GM18907 (cell line): Measurements from ENCODE around the gene CBLB.

ENCODE experiments used
- ATAC-seq: cut with Tn5 transposase; IDR thresholded peaks from one replicate; pipeline ENCODE4 v1.9.1; 2021; ENCODE audit warnings: mild to moderate bottlenecking, moderate library complexity; ENCODE audit not compliant: unreplicated experiment

CBLB gene

DNA sequence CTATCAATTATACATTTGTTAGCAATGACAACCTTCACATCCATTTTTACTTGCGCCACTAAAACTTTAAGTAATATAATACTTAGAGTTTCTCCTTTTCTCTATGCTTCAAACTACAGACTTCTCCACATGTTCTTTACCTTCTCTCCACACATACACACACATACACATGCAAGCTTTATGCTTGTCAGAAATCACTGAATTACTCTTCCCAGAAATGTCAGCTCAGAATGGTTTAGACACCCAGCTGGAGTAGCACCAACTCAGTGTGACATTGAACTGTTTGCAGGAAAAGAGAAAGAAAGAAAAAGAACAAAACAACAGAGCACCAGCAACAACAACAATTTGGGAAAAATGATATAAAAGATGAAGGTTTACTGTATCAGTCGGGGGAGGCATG is 20.9 kb downstream of the CBLB start:
- ATAC-seq = no peak

DNA sequence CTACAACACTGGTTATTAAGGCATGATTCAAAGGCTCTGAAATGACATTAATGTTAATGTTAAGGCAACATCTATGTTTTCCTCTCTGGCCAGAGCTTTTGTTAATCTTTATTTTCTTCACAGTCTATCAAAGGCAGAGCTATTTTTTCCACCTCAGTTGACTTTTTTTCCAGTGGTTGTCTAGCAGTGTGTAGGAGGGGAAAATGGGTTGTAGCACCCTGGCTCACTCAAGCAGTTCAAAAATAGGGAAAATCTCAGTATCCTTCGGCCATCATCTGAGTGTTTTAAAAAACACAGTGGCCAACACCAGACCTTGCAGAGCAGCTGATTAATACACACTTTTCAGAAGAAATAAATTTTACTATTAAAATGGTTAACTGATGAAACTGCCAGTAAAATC is 21.4 kb downstream of the CBLB start:
- ATAC-seq = no peak

DNA sequence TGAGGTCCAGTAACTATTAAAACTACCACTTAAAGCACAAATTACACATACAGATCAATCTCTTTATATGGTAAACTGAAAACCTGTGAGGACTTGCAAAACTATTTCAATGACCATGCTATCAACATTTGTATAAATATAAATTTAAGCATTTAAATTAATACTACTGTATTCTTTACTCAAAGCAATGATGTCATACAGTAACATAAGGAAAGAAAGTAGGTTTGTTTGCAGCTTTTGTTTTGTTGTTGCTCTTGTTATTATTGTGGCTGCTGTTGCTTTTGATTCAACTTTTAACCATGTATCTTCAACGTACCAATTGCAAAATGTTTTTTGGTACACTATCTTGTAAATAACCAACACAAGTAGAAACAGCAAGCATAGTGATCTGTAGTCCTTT is 22.0 kb downstream of the CBLB start:
- no peak for ATAC-seq

DNA sequence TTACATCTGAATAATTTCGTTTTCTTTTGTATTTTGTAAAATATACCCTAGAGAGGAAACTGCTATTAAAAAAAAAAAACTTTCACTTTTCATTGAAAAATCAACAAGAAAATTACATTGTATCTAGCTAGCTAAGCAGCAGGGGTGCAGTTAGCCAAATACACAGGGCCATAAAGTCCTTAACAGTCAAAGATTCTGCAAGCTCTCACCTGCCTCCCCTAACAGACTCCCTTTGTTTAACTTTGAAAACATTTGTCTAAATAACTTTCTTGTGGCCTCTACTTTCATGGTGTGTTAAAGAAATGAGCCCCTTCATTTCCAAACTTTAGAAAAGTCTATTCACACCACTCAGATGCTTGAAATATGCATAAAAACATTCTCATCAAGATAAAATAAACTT is 23.3 kb downstream of the CBLB start:
- no peak for ATAC-seq

DNA sequence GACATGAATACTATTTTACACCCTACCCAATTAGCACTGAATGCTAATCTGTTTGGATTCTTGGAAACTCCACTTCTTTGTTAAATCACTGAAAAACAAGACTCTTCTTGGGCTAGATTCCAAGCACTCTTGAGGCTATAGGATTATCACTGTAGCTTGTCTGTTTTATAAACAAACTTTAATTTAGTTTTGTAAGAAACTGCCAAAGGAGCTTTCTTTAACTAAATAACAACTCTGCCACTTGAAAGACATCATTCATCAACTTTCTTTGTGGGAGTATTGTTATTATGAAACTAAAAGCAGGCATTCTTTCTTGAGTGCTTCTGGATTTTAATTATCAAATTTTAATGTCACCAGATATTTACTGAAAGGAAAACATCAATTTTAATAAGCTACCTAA is 24.1 kb downstream of the CBLB start:
- ATAC-seq = no peak

DNA sequence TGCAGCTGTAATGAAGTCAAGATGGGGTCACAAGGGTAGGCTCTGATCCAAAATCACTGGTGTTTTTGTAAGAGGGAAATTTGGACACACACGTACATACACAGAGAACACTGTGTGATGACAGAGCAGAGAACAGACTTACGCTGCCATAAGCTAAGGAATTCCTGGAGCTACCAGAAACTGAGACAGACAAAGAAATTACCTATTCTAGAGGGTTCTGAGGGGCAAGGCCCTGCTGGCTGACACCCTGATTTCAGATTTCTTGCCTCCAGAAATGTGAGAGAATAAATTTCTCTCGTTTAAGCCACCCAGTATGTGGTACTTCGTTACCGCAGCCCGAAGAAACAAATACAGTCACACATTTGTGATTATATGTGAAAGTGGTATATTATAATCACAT is 24.8 kb downstream of the CBLB start:
- no peak for ATAC-seq

DNA sequence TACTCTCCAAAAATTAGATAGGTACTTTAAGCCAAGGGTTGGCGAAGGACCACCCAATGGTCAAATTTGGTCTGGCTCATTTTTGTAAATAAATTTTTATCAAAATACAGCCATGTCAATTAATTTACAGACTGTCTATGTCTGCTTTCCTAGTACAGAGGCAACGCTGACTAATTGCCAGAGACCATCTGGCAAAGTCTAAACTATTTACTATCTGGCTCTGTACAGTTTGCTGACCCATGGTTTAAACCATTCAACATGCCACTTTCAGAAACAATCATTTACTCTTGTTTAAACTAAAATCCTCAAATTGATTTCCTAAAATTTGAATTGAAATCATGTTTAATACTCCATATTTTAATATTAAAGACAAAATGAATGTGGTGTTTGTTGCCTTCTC is 25.9 kb downstream of the CBLB start:
- ATAC-seq = no peak

DNA sequence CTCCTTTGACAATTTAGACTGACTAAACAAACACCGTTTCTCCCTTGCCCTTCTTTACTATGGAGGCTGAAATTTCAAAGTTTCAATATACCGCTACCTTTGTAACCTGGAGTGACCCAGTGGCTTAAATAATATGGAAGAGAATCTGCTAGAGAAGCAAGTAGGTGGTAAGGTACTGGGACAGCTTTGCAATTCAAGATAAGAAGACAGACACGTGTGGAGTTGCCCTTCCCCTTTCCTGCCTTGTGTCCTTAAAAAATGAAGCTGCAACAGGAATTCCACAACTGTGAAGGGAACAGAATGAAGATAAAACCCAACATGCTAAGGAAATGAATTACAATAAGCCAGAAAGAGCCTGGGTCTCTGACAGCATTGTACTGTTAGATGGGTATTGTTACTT is 26.4 kb downstream of the CBLB start:
- ATAC-seq = no peak

DNA sequence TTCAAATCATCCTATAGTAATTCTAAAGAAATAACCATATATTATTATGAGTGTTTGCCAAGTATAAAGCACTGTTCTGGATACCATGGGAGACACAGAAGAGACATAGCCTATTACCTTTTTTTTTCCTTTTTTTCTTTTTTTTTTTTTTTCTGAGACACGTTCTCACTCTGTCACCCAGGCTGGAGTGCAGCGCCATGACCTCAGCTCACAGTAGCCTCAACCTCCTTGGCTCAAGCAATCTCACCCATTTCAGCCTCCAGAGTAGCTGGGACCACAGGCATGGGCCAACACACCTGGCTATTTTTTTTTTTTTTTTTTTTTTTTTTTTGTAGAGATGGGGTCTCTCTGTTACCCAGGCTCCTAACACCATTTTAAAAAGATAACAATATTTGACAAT is 30.9 kb downstream of the CBLB start:
- no peak for ATAC-seq

DNA sequence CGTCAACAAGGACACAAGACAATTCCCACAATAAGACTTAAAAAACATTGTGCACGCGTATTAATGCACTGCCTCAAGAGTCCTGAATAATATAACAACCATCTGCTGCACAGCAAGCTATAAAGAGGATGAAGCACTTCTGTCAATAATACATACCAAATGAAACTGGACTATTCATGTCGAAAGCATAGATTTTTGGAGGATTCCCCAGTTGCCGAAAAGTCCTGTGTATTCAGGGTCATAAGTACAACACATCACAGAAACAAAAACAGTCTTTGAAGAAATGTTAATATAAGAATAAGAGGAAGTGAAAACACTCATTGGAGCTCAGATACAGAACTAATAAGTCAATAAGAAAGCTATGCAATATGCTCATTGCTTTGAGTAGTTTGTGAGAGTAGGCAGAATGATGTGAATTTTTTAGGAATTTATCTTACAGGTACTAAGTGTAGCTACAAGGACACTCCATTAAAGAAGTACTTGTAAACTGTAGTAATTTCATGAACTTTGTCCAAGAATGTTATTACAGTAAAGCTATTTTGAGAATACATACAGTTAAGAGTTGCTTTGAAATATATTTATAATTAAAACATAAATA is 31.6 kb downstream of the CBLB start:
- ATAC-seq = peak; percentile 94

DNA sequence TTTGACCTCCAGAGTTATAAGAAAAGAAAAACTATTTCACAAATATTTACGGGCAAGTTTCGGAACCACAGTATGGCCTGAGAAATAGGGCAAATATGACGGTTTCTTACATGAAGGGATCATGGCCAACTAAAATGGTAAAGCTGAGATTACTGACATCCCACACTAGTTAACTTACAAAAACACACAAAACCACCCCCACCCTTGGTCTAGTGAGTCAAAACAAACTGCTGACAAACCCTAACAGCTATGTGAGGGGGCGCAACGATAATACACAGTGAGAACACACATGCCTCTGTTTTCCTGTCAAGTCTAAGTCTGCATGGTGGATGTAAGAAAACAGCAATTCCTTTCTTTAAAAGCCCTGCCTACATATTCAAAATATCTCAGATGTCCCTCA is 32.3 kb downstream of the CBLB start:
- ATAC-seq = peak; percentile 62

DNA sequence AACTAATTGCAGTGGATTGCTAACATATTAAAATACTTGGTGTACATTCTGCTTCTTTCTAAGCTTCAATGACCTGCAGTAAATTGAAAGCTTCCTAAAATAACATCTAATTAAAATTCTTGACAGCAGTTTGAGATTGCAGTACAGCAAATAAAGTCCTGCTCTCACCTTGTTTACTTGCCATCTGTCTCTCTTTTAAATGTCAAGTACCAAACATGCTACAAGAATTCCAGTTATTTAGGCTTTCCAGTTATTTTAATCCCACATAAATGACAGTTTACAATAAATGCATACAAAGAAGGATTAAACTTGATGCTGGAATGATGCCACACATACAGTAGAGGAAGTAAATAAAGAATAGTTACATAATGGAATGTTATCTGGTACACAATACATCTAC is 33.2 kb downstream of the CBLB start:
- ATAC-seq = no peak

DNA sequence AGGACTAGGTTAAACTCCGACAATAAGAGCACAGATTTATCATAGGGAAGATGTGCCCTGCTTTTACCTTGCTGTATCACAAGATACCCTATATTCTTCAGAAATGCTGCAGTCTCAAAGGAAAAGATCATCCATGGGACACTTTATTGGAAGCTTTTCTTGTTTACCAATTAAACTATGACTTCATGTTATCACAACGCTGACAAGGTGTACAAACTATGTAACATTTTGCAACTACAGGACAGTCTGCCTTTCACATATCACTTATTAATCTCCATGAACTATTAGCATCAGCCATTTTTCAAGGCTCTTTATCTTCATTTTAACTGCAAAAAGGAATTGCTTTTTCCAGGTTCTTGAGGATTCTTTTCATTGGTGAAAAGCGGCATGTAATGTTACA is 34.0 kb downstream of the CBLB start:
- ATAC-seq = no peak

DNA sequence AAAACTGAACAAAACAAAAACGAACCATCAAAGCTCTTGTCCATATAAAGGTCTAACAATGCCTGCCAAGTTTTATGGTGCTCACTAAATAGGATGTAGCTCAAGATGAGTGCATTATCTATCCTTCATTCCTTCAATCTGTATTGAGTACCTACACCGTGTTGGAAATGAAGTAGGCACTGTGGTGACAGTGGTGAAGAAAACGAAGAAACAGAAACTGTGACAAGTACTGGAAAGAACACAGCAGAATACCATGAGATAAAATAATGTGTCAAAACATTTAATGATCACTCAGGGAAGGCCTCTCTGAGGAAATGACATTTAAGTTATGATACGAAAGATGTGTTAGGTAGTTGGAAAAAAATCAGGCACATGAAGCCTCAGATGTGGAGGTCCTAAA is 36.2 kb downstream of the CBLB start:
- ATAC-seq = no peak

DNA sequence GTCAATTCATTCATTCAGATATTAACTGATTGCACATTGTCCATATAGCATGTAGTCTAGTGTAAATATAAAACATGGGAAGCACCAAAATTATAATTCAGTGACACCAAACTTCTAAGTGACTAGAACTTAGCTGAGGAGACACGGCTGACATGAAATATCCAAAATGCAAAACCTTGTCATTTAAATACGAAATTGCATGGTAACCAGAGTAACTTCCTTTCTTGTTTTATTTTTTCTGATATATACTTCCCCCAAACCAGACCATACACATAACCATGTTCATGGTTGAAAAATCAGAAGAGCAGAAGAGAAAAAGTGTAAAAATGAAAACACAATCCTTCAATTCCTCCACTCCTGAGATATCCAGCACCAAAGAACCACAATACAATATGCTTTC is 38.0 kb downstream of the CBLB start:
- ATAC-seq = no peak

DNA sequence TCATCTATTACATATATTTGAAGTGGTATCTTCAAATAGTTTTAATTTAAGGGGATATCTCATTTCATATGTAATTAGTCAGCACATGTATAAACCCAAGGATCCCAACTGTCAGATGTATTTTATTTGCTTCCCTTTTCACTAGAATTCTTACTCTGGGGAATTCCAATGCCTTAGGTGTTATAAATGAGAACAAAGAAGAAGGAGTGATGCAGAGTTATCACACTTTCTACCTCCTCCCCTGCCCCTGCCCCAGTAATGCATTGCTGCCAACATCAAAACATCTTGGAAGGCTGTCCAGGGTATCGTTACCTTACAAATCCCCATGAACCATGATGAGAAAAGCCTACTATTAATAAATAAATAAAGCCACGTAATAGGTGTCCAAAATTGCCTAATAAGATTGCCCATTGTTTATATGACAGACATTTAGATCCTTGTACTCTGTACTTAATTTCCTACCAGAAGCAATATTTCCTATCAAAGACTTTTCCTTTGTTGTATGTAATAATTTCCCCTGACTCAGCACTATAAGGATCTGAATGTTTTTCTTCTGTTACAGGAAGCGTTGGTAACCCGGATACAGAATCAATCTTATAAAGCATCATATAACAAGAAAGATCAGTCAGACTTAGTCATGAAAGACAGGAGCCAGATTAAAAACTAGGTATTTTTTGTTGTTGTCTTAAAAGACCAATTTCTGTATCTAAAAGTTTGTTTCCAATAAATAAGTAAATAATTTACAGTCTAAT is 38.8 kb downstream of the CBLB start:
- no peak for ATAC-seq

DNA sequence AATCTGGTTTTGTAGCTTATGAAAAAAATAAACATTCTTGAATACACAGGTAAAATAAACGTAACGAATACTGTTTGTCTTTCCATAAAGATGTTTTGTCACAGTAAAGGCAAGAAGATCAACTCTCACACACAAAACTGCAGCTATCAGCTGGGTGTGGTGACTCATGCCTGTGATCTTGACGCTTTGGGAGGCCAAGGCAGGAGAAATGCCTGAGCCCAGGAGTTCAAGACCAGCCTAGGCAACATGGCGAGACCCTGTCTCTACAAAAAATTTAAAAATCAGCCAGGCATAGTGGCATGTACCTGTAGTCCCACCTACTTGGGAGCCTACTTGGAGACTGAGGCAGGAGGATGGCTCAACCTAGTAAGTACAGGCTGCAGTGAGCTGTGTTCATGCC is 39.6 kb downstream of the CBLB start:
- ATAC-seq = no peak

DNA sequence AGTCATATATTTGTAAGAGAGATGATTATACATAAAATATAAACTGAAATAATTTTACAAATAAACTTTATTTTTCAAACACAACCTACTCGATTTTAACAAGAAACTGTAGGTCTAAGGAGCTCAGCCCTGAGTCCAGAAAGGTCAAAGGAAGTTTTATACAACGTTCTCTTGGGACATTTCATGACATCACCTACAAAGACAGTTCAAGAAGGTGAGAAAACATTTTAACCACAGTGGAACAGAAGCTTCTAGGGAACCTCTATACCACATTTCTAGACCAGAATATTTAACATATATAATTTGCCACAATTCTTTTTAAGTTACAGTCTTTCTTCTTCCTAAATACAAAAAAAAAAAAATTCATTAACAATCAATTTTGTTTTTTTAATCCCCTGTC is 40.1 kb downstream of the CBLB start:
- ATAC-seq = peak; percentile 38

DNA sequence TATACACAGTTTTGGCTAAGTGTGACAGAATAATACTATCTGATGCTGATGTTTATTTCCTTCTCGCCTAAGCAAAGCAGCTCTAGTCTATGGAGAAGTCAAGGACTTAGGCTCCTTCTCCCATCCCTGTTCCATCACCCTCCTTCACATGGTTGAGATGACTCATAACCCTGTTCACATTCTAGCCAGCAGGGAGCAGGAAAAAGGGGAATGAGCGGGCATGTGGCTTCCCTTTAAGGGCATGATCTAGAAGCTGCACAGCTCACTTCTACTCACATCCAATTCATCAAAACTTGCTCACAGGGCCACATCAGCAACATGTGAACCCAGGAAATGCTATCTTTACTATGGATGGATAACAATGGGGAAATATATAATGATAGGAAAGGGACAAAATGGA is 40.9 kb downstream of the CBLB start:
- ATAC-seq = no peak

DNA sequence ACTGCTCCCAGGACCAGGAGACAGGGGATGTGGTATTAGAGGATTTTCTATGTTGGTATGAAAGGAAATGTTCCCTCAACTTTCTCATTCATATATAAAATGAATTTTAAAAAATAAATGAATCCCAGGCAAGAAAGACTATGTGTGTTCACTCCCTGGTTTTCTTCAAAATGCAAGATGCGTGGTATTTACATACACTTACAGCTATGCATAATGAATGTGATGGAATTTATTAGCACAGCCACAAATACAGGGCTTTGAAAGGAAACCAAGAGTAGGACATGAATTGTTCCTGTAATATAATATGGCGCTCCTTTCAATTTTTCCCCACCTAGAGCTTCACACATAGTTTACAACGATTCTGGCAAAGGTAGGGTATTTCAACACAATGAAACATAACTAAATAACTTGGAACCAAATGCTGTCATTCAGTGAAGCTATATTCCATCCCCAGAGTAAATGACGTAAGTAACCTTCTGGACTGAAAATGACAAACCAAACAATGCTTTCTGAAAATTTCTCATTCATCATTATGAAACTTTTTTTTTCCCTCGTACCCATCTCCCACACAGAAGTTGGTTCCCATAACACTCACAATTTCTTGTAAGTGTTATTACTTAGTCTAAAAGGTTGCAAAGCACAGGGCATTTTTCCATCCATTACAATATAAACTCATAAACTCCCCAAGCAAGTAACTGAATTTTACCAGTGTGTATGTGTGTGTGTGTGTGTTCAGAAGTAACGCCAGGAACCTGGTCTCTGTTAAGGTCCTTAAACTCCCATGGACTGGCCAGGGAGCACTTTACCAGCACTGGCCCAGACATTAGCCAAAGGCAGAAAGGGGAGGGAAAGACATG is 41.8 kb downstream of the CBLB start:
- peak; percentile 46 for ATAC-seq

DNA sequence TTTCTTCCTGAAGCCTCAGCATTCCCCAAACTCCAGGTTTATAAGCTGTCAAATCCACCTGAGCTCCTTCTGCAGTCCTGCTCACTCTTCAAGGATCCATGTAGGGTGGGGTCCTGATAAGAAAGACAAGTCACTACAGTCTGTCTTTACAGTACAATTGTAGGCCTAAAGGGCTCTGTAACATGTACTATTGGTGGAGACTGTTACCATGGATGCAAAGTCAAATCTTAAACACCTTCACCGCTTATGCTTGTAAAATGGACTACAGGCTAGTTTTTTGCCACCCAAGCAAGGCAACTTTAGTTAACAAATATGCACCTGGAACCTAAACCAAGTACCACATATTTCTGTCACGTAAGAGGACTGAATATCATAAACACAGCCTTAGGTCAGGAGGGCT is 44.7 kb downstream of the CBLB start:
- ATAC-seq = no peak
